ENCODE data around the gene GALK2. TPM values are rescaled to one million over a fixed set of nuclear protein-coding genes. Genes with fewer than 3 reads are reported as not detected.

GALK2 gene
- total and polyA plus RNA-seq, 2 of the 8 experiments (the other 6 are each of a cell fraction or from before 2014, with no cell fraction given) = 8.7 to 16.1 TPM

DNA sequence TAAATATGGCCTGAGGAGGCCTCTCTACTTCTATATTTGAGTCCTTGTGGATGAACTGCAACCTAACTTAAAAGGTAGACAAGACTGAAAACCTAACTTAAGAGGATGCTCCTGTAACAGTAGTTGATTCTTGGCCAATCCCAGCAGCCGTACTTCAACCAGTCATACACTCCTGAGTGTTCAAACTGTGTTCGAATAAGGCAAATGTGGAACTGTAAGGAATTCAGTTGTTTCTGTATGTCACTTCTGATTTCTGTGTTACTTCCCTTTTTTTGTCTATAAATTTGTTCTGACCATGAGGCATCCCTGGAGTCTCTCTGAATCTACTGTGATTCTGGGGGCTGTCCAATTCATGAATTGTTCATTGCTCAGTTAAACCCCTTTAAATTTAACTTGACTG, 20.5 kb downstream of the GALK2 start (continued):
- TF ChIP-seq RXRA (IDR thresholded peaks at IDR 0.05; ENCODE audit: insufficient read depth, low read depth, low read length) (no peak), NANOG (IDR thresholded peaks at IDR 0.05; ENCODE audit: insufficient read depth, low read depth, low read length, poor library complexity, severe bottlenecking) (no peak), MAFK (IDR thresholded peaks at IDR 0.05; ENCODE audit: low read depth, low read length) (no peak), SP1 (IDR thresholded peaks at IDR 0.05; ENCODE audit: low read depth, low read length) (no peak), TBP (IDR thresholded peaks at IDR 0.05; ENCODE audit: low read depth, low read length) (no peak), RNF2 (IDR thresholded peaks at IDR 0.05; ENCODE audit: borderline replicate concordance, low read depth, low read length, missing control alignments, poor library complexity, severe bottlenecking) (no peak)
- TF ChIP-seq, protein P1, sequence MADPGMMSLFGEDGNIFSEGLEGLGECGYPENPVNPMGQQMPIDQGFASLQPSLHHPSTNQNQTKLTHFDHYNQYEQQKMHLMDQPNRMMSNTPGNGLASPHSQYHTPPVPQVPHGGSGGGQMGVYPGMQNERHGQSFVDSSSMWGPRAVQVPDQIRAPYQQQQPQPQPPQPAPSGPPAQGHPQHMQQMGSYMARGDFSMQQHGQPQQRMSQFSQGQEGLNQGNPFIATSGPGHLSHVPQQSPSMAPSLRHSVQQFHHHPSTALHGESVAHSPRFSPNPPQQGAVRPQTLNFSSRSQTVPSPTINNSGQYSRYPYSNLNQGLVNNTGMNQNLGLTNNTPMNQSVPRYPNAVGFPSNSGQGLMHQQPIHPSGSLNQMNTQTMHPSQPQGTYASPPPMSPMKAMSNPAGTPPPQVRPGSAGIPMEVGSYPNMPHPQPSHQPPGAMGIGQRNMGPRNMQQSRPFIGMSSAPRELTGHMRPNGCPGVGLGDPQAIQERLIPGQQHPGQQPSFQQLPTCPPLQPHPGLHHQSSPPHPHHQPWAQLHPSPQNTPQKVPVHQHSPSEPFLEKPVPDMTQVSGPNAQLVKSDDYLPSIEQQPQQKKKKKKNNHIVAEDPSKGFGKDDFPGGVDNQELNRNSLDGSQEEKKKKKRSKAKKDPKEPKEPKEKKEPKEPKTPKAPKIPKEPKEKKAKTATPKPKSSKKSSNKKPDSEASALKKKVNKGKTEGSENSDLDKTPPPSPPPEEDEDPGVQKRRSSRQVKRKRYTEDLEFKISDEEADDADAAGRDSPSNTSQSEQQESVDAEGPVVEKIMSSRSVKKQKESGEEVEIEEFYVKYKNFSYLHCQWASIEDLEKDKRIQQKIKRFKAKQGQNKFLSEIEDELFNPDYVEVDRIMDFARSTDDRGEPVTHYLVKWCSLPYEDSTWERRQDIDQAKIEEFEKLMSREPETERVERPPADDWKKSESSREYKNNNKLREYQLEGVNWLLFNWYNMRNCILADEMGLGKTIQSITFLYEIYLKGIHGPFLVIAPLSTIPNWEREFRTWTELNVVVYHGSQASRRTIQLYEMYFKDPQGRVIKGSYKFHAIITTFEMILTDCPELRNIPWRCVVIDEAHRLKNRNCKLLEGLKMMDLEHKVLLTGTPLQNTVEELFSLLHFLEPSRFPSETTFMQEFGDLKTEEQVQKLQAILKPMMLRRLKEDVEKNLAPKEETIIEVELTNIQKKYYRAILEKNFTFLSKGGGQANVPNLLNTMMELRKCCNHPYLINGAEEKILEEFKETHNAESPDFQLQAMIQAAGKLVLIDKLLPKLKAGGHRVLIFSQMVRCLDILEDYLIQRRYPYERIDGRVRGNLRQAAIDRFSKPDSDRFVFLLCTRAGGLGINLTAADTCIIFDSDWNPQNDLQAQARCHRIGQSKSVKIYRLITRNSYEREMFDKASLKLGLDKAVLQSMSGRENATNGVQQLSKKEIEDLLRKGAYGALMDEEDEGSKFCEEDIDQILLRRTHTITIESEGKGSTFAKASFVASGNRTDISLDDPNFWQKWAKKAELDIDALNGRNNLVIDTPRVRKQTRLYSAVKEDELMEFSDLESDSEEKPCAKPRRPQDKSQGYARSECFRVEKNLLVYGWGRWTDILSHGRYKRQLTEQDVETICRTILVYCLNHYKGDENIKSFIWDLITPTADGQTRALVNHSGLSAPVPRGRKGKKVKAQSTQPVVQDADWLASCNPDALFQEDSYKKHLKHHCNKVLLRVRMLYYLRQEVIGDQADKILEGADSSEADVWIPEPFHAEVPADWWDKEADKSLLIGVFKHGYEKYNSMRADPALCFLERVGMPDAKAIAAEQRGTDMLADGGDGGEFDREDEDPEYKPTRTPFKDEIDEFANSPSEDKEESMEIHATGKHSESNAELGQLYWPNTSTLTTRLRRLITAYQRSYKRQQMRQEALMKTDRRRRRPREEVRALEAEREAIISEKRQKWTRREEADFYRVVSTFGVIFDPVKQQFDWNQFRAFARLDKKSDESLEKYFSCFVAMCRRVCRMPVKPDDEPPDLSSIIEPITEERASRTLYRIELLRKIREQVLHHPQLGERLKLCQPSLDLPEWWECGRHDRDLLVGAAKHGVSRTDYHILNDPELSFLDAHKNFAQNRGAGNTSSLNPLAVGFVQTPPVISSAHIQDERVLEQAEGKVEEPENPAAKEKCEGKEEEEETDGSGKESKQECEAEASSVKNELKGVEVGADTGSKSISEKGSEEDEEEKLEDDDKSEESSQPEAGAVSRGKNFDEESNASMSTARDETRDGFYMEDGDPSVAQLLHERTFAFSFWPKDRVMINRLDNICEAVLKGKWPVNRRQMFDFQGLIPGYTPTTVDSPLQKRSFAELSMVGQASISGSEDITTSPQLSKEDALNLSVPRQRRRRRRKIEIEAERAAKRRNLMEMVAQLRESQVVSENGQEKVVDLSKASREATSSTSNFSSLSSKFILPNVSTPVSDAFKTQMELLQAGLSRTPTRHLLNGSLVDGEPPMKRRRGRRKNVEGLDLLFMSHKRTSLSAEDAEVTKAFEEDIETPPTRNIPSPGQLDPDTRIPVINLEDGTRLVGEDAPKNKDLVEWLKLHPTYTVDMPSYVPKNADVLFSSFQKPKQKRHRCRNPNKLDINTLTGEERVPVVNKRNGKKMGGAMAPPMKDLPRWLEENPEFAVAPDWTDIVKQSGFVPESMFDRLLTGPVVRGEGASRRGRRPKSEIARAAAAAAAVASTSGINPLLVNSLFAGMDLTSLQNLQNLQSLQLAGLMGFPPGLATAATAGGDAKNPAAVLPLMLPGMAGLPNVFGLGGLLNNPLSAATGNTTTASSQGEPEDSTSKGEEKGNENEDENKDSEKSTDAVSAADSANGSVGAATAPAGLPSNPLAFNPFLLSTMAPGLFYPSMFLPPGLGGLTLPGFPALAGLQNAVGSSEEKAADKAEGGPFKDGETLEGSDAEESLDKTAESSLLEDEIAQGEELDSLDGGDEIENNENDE (IDR thresholded peaks at IDR 0.05; ENCODE audit: insufficient replicate concordance, low read length) = no peak

All from H1 (cell line).